ENCODE measurements around the gene OR4P4. TPM values are rescaled to one million over a fixed set of nuclear protein-coding genes. Genes with fewer than 3 reads are reported as not detected.

The OR4P4 gene
- total RNA-seq (ENCODE audit: low replicate concordance) = not detected in 2 replicates

DNA sequence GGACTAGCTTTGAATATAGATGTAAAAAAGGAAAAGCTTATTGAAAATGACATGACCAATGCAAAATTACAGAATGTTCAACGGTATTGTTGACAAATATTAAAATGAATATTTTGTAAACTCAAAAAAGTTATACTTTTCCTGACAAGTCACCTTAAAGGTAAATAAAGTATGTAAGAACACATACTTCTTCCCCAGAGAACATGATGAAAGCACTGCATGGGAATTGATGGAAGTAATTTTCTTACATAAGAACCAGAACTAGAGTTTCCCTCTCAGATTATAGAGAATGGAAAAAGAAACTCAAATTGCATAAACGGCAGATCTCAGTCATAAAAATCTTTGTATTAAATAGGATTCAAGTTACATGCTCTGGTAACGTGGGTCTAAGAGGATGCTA lies at the start of gene OR4P4:
Gene OR4P4 (plus strand): TSS at position 301 of the 400 bp plus-strand sequence.
- no peaks in the 10 kb centered on the region for H3K27me3 ChIP-seq
- TF ChIP-seq EZH2phosphoT487 (IDR thresholded peaks at IDR 0.05) (no peak), EZH2 (IDR thresholded peaks at IDR 0.05) (no peak)
- TF ChIP-seq, protein P1, sequence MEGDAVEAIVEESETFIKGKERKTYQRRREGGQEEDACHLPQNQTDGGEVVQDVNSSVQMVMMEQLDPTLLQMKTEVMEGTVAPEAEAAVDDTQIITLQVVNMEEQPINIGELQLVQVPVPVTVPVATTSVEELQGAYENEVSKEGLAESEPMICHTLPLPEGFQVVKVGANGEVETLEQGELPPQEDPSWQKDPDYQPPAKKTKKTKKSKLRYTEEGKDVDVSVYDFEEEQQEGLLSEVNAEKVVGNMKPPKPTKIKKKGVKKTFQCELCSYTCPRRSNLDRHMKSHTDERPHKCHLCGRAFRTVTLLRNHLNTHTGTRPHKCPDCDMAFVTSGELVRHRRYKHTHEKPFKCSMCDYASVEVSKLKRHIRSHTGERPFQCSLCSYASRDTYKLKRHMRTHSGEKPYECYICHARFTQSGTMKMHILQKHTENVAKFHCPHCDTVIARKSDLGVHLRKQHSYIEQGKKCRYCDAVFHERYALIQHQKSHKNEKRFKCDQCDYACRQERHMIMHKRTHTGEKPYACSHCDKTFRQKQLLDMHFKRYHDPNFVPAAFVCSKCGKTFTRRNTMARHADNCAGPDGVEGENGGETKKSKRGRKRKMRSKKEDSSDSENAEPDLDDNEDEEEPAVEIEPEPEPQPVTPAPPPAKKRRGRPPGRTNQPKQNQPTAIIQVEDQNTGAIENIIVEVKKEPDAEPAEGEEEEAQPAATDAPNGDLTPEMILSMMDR (IDR thresholded peaks at IDR 0.05) = no peak
- Mint-ChIP-seq H3K36me3 (no peaks in the 10 kb centered on the region), H3K27me3 (ENCODE audit: insufficient read depth, low read depth) (no peaks in the 10 kb centered on the region), H3K27ac (no peak within 1 kb of the TSS), H3K9me3 (peaks cover 4% of the 10 kb centered on the region), H3K4me1 (no peaks in the 10 kb centered on the region), H3K4me3 (no peak within 1 kb of the TSS)
- no peak within 1 kb of the TSS for H2AFZ ChIP-seq (replicated peaks)
- no peak for DNase-seq (ENCODE audit: low spot score)
- H3K9ac ChIP-seq = no peak within 1 kb of the TSS
- no peaks in the 10 kb centered on the region for H3K36me3 ChIP-seq
- H3K4me1 ChIP-seq = no peaks in the 10 kb centered on the region
- H3K79me2 ChIP-seq (ENCODE audit: low read depth) = no peaks in the 10 kb centered on the region
- no peaks in the 10 kb centered on the region for H3F3A ChIP-seq (ENCODE audit: low read depth)
- H4K20me1 ChIP-seq (ENCODE audit: low read depth) = no peaks in the 10 kb centered on the region
- H3K9me3 ChIP-seq (ENCODE audit: low read depth) = no peaks in the 10 kb centered on the region
- no peak within 1 kb of the TSS for H3K4me2 ChIP-seq
- H3K27ac ChIP-seq = no peak within 1 kb of the TSS
- no peak within 1 kb of the TSS for H3K4me3 ChIP-seq

DNA sequence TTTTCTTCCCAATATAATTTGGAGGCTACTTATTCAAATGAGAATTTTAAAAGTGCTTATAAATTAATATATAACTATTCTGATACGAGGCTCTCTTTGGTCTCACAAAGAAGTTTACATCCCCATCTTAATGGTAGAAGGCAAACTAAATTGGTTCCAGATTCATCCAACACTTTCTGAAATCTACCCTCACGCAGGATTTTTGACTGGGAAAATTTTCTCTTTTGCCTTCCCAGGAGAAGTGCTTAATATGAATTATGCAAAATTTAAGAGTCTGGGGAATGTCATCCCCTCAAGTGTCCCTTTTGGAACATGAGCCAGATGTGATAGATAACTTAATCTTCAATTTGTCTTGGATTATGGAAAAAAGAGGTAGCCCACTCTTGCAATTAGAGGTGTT lies 27.4 kb upstream of the OR4P4 start, which contains the start of gene OR4C11:
Gene OR4C11 (minus strand): TSS at position 101 of the 400 bp plus-strand sequence. CDS start 3,272 bp downstream, outside the sequence.
- Histone ChIP-seq H3K9me3 (ENCODE audit: low read depth) (no peaks in the 10 kb centered on the region), H3K79me2 (ENCODE audit: low read depth) (no peaks in the 10 kb centered on the region), H3K27me3 (no peaks in the 10 kb centered on the region), H3F3A (ENCODE audit: low read depth) (no peaks in the 10 kb centered on the region), H2AFZ (replicated peaks) (no peak within 1 kb of the TSS), H3K9ac (no peak within 1 kb of the TSS), H3K27ac (no peak within 1 kb of the TSS), H3K4me2 (no peak within 1 kb of the TSS), H4K20me1 (ENCODE audit: low read depth) (no peaks in the 10 kb centered on the region), H3K4me3 (no peak within 1 kb of the TSS), H3K4me1 (no peaks in the 10 kb centered on the region), H3K36me3 (no peaks in the 10 kb centered on the region)
- Mint-ChIP-seq H3K4me3 (no peak within 1 kb of the TSS), H3K4me1 (no peaks in the 10 kb centered on the region), H3K27ac (no peak within 1 kb of the TSS), H3K36me3 (no peaks in the 10 kb centered on the region), H3K9me3 (peaks cover 2% of the 10 kb centered on the region), H3K27me3 (ENCODE audit: insufficient read depth, low read depth) (no peaks in the 10 kb centered on the region)
- TF ChIP-seq EZH2 (IDR thresholded peaks at IDR 0.05) (no peak), EZH2phosphoT487 (IDR thresholded peaks at IDR 0.05) (no peak)
- TF ChIP-seq, protein P1 (IDR thresholded peaks at IDR 0.05) = no peak
- no peak for DNase-seq (ENCODE audit: low spot score)

GRCh38 chr11:55624531-55624930 lies 10.4 kb upstream of the OR4P4 start:
- no peak overlapping the region for H3K4me2 ChIP-seq
- H3K27me3 ChIP-seq = no peaks in the 10 kb centered on the region
- H4K20me1 ChIP-seq (ENCODE audit: low read depth) = no peaks in the 10 kb centered on the region
- no peaks in the 10 kb centered on the region for H3K36me3 Mint-ChIP-seq
- no peaks in the 10 kb centered on the region for H3K4me1 Mint-ChIP-seq
- no peak overlapping the region for H3K27ac ChIP-seq
- H3K4me3 Mint-ChIP-seq = no peak overlapping the region
- no peak for DNase-seq (ENCODE audit: low spot score)
- H2AFZ ChIP-seq (replicated peaks) = no peak overlapping the region
- H3K27ac Mint-ChIP-seq = no peak overlapping the region
- no peaks in the 10 kb centered on the region for H3K36me3 ChIP-seq
- no peaks in the 10 kb centered on the region for H3K79me2 ChIP-seq (ENCODE audit: low read depth)
- H3K9me3 ChIP-seq (ENCODE audit: low read depth) = no peaks in the 10 kb centered on the region
- H3K4me3 ChIP-seq = no peak overlapping the region
- H3F3A ChIP-seq (ENCODE audit: low read depth) = no peaks in the 10 kb centered on the region
- peaks cover 11% of the 10 kb centered on the region for H3K9me3 Mint-ChIP-seq
- TF ChIP-seq EZH2 (IDR thresholded peaks at IDR 0.05) (no peak), EZH2phosphoT487 (IDR thresholded peaks at IDR 0.05) (no peak)
- TF ChIP-seq, protein P1 (IDR thresholded peaks at IDR 0.05) = no peak
- no peaks in the 10 kb centered on the region for H3K27me3 Mint-ChIP-seq (ENCODE audit: insufficient read depth, low read depth)
- no peaks in the 10 kb centered on the region for H3K4me1 ChIP-seq
- H3K9ac ChIP-seq = no peak overlapping the region
